DMS 273 (cell line): ENCODE data around the gene TSSK6.
"Not testable (repeated sequence)": the region's sequence is repeated elsewhere in the genome, so short reads cannot be mapped to it uniquely, and the experiment has no call there.

ENCODE experiments used
- DNase-seq: peaks from one replicate; lab custom pipeline; 2025; ENCODE audit not compliant: unreplicated experiment; lab: John Stamatoyannopoulos, UW

The TSSK6 gene

DNA sequence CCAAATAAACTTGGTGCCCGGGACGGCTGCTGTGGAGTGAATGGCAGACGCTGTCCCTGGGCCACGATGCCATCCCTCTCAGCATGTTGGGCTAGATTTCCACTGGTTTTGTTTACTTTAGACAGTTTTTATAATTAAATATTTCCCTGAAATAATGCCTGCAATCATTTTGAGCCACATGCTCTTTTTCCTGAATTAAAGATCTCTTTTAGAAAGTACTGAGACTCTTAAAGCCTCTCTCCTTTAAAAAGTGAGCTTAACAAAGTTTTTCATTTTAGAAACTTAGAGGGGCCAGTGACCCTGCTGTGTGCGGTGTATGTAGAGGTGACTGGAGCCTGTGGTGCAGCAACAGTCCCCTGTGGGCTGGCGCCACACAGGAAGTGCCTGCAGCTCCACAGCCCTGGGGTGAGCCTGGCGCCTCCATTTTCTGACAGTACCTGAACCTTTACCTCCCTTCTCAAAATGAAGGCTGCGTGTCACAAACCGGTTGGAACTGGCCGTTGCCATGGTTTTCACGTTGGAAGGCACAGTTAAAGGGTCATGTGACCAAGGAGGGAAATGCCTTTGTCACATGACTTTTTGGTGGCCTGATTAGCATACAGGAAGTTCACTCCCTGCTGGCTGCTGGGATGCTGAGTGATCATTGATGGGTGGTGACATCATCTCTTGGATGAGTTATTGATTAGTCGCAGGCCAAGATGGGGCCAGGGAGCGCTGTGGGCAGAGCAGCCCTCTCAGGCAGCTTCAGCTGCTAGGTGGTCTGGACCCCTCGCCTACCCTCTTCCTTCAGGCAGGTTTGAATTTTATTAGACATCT lies 26.3 kb downstream of the TSSK6 start:
- peak; percentile 53 for DNase-seq

DNA sequence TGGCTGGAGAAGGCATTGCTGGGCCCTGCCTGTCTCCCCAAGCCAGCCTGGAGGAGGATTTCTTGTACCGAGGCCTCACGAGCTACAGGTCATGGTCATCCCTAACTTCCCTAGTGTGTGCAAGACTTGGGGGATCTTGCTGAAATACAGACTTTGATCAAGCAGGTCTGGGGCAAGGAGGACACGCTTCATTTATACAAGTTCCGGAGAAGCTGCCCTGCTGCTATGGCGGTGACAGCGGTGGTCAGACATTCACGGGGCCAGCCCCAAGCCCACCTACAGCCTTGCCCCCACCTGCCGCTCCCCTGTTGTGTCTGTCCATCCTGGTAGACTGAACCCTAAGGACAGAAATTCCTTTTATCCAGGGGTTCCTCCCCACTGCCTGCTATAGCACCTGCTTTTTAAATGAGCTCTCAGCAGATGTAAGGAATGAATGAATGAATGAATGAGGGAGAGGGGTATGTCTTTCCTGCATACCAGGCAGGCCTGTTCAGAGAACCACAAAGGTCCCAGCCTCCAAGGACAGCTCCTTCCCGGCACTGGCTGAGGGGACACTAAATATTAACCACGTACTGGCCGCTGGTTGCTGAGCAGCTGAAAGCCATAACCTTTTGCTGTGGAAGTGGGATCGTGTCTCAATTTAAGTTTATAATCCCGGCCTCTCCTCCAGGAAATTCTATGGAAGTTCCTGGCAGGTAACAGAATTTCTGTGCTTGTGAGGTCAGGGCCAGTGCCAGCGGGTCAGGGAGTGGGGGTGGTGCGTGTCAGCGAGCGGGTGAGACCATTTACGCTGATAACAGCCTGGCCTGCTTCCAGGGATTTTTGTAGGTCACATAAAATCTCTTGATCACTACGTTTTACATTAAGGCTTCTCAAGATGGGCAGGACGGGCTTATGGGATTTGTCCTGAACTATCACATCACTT lies 27.1 kb downstream of the TSSK6 start:
- DNase-seq, result no peak

- no peak for DNase-seq
Observed at GRCh38 chr19:19487077-19487949, 28.0 kb downstream of the TSSK6 start.

DNA sequence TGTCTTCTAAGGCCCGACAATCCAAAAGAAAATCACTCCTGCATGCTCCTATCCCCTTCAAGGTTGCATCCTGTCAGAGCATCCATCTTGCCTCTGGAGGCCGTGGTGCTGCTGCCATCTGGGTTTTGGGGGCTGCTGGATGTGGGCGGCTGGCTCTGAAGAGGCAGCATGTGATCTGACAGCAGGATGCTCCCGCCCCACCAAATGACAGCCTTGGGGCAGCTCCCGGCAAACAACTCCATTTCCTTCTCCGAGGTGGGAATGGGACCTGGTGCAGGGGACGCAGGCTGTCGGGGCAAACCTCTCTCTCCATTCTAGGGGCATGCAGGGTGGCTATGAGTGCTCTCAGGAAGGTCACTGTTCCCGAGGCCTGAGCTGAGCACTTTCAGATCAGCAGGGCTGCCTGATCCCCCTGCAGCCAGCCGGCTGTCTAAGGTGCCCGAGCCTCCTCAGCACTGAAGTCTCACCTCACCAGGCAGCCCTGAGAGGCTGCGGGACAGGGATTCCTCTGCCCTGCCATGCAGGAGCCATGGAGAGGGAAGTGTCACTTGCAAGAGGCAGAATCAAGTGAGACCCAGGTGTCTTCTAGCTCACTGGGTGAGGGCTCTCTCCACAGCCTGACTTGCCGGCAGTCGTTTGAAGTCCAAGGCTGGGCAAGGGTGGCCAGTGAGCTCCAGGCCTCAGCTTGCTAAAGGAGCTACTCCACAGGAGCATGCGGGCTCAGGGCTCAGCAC lies 28.8 kb downstream of the TSSK6 start:
- DNase-seq, result peak; percentile 41

DNA sequence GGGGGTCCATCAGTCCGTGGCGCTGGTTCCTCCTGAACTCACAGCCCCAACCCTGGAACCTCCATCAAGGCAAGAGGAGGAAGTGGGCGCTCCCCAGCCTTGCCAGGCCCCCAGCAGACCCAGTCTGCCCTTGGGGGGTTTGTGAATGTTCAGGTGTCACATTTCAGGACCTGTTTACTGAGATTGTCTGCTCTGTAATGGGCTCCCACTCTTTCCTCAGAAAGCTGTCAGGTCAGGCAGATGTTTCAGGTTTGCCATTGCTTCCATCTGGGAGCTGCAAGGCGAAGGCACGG lies 29.4 kb downstream of the TSSK6 start:
- DNase-seq, result no peak

DNA sequence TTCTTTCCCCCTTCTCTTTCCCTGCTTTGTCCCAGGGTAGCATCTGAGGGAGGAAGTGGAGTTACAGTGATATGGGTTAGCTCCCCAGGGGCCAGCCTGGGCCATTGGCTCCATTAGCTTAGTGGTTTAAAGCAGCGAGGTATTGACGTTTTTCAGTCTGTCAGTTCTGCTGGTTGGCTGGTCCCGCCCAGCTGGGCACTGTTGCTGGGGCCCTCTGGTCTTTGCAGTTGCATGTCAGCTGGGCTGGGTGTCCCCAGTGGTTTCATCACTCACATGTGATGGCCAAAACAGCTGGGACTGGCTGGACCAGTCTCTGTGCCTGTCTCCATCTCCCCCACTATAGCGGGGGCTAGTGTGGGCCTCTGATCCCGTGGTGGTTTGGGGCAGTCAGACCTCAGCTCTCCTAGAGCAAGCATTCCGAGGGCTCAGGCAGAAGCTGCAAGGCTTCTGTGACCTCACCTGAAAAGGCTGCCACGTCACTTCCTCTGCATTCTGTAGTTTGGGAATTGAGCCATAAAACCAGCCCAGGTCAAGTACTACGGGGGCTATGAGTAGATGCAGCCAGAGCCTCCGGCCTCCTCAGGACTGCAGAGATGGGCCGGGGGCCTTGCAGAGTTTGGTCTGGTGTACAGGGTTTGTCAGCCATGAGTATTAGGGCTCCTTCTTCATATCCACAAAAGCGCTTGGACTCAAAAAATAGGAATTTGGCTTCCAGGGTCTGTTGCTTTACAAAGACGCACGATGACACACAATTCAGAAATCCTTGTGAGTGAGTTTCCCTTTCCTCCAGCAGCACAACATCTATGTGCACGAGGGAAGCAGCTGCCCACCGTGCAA lies 30.0 kb downstream of the TSSK6 start:
- no peak for DNase-seq

DNA sequence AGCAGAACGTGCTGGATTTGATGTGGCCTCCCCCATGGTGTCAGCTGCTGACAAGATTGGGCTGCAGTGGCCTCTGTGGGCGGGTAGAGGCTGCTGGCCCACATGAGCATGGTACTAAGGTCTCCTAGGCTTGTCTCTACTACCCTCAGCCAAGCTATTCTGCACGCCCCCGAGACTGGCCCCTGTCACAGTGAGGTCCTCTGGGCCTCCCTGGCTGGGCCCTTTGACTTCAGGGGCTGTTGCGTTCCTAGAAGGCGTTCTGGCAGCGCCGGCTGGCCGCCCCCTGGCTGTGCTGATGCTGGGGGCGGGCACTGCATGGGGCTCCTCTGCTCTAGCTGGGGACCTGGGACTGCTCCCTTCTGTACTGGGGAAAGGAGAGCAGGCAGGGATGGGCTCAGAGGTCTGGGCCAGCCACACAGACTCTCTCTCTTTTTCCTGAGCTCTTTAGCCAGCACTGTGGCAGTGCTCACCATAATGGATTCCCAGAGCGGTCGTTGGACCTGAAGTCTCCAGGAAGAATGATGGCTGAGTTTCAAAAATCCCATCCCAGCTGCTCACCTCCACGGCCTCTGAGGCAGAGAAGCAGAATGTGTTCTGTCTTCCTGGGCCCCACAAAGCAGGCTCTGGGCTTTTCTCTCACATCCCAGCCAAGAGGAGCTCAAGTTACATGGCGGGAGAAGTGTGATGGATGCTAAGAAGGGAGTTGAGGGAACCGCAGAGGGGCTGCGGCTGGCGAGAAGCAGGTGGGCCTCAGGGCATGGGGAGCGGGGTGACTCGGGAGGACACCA lies 32.3 kb downstream of the TSSK6 start:
- peak; percentile 38 for DNase-seq

DNA sequence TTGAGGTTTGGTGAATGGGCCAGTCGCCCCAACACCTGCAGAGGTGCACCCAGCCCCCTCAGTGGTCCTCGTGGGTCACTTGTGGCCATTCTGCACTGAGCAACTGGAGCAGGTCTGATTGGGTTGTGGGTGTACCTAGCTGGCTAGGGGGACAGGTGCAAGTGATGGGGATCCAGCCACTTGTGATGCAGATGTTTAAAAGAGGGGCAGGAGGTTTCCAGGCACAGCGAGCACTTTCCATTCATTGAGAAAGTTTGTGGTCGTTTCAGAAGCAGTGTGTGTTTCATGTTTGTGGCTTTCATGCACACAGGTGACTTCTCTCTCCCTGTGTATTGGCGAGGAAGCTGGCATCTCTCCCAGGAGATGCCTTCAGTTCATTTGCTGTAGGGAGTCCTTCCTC lies 34.7 kb downstream of the TSSK6 start:
- DNase-seq, result no peak

DNA sequence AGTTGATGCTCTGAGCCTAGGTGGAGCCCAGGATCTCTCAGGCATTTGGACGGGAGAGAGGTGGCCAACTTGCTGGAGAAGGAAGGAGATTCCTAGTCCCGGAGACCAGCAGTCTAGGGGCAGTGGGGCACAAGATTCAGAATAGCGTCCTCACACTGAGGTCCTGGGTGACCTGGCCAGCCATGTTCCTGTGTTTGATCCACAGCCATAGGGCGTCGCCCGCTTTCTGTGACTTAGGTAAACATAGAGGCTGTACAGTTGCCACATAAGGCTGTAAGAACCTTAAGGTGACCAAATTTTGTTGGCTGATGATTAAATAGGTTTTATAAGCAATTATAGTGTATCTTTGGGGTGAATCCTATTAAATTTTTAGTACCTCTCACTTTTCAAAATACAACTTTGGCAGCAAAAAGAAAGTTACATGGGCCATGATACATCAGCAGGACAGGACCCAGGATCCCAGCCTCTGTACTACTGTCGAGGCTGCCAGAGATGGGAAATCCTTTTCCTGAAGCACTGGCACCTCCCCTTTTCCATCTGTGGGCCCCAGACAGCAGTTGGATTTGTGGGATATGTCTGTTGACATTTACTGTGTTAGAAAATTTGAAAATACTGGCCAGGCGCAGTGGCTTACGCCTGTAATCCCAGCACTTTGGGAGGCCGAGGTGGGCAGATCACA lies 37.5 kb downstream of the TSSK6 start:
- DNase-seq, result no peak

GRCh38 chr19:19475849-19476828 lies 39.2 kb downstream of the TSSK6 start:
- DNase-seq, result peak; percentile 52

DNA sequence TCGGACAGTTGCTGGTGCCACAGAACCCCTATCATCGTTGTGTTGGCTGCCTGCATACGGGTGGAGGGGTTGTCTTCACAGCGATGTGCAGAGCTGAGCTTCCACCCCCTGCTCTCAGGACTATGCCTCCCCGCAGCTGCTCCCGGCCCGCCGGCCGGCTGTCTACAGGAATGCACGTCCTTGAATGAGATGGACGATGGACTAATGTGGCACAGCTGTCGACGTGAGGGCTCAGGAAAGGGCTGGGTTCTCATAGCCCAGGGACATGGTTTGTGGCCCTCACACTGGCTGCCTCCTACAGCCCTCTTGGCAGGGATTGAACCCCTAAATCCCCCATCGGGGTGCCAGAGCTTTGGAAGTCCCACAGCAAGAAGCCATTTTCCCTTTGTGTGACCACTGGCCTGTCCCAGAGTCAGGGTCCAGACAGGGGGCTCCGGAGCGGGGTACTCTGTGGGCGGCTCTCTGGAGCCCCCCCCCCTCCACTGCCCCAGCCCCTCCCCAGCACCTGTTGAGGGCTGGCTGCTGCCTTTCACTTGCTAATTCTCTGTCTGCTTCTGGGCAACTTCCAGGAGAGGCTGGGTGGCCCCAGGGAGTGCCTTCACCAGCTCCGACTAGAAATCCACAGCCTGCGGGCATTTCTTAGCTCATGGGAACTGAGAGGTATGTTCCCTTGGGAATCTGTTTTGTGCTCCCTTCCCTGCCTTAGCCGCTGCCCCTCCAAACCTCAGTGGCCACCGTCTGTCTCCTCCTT lies 40.2 kb downstream of the TSSK6 start:
- no peak for DNase-seq

DNA sequence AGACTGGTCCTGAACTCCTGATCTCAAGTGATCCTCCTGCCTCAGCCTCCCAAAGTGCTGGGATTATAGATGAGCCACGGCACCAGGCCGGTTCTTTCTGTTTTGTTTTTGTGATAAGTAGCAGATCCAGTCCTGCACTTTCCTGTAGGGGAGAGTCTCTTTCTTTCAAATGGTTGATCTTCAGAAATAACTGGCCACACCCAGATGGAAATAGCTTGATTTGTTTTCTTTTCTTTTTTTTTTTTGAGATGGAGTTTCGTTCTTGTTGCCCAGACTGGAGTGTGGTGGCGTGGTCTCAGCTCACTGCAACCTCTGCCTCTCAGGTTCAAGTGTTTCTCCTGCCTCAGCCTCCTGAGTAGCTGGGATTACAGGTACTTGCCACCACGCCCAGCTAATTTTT lies 43.2 kb downstream of the TSSK6 start:
- not testable (repeated sequence) for DNase-seq

- DNase-seq, result no peak
Observed at GRCh38 chr19:19471682-19472081, 43.7 kb downstream of the TSSK6 start.

DNA sequence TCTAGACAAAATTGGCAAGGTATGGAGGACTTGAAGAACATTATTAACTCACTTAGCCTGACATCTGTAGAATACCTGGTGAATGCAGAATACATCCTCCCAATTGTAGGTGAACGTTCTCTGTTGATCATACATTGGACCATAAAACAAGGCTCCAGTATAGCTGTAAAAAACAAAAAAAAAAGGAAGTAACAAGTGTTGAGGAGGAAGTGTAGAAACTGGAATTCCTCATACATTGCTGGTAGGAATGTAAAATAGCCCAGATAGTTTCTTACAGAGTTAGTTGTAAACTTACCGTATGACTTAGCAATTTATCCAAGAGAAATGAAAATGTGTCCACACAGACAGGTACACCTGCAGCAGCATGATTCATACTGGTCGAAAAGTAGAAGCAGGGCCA lies 44.8 kb downstream of the TSSK6 start:
- no peak for DNase-seq

DNA sequence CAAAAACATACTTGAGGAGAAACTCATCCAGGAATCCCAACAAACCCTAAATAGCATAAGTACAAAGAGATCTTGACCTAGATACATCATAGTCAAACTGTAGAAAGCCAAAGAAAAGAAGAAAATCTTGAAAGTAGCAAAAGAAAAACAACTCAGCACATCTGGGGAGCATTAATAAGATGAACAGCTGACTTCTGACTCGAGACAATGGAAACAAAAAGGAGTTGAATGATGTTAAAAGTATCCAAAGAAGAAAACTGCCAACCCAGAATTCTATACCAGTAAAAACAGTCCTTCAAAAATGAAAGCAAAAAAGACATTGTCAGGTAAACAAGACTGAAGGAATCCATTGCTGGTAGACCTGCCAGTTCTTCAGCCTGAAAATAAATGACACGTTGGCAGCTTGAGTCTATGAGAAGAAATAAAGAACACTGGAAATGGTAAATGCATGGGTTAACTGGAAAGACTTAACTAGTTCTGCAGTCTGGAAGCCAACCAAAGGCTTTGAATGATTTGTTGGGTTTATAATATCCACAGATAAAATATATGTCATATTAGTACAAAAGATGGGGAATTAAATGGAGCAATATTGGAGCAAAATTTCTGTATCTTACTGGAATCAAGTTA lies 46.8 kb downstream of the TSSK6 start:
- no peak for DNase-seq

- DNase-seq, result no peak
Observed at GRCh38 chr19:19466201-19466600, 49.1 kb downstream of the TSSK6 start.
